NK-92 (cell line): ENCODE data around the gene SLC16A5.
"Not testable (repeated sequence)": the region's sequence is repeated elsewhere in the genome, so short reads cannot be mapped to it uniquely, and the experiment has no call there.

Experiments
- DNase-seq: peaks from one replicate; lab custom pipeline; 2025; ENCODE audit not compliant: unreplicated experiment; lab: John Stamatoyannopoulos, UW

Gene SLC16A5

DNA sequence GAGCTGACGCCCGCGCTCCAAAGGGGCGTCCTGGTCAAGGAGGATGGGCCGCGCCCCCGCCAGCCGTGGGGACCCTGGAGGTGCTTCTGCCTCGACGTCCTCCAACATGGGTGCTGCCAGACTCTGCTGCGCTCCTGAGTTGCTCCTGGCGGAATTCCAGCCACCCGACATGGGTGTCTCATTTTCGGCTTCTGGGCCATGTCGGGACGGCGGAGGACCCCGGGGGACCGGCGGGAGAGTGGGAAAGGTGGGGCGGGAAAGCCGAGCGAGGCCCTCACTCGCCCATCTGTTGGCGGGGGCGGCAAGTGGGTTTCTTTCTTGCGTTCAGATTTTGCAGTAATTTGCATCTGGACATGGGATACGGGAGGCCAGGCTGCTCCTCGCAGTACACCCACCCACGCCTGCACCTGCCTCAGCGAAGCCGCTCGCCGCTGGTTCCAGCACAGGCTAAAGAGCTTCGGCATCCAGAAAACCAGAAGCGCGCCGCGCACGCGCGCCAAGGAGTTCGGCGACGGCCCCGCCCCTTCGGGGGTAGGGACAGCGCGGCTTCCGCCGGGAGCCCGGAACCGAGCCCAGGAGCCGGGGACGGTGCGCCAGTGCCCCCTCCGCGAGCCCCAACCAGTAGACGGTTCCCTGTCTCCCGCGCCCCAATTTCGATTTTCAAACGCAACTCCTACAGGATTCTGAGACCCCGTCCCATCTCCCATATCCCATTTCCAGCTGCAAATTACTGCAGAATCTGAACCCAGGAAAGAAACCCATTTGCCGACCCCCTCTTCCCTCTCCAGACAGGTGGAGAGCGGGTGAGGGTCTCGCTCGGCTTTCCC lies 21.9 kb downstream of the SLC16A5 start, which contains the start of gene ARMC7:
Gene ARMC7, plus strand, starts transcription at position 563 of the 827 bp plus-strand sequence. CDS start 320 bp downstream, outside the sequence.
- no peak for DNase-seq

- DNase-seq, result no peak
These were observed 22.6 kb downstream of the SLC16A5 start for GRCh38 chr17:75110234-75110937.

- DNase-seq, result no peak
These were observed 24.1 kb downstream of the SLC16A5 start for GRCh38 chr17:75111777-75112335.

GRCh38 chr17:75113798-75114551 lies 26.2 kb downstream of the SLC16A5 start:
- peak; percentile 47 for DNase-seq

GRCh38 chr17:75114552-75115314 lies 27.0 kb downstream of the SLC16A5 start:
- DNase-seq, result no peak

DNA sequence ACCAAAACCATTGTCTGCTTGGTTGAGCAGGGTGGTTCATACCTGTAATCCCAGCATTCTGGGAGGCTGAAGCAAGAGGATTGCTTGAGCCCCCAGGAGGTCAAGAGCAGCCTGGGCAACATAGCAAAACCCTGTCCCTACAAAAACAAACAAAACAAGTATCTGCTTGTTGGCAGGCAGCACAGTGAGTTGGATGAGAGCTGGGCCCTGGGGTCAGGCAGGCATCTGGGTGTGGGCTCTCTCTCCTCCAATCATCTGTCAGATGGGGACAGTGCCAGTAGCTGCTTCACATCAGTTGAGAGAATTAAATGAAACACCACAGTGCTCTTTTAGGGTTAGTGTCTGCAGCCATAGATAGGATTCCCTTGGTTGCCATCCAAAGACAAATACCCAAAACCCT lies 27.8 kb downstream of the SLC16A5 start:
- DNase-seq, result no peak

- no peak for DNase-seq
These were observed 29.0 kb downstream of the SLC16A5 start for GRCh38 chr17:75116737-75117136.

DNA sequence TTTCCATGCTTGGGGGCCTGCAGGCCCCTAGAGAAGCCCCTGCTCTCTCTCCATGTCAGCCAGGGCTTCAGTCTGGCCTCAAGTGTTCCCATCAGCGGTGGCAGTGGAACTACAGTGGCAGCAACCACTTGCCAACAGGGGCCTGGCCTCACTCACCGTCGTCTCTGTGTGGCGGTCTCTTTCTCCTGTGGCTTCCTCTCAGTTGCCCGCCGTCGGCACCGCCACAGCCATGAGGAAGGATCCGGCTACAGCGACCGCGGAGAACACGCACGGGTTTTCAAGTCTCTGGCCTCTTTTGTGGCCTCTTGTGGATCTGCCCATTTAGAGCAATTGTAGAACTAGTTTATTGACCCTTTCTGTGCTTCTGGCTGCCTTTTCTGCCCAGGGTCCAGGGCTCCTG lies 30.6 kb downstream of the SLC16A5 start:
- no peak for DNase-seq

DNA sequence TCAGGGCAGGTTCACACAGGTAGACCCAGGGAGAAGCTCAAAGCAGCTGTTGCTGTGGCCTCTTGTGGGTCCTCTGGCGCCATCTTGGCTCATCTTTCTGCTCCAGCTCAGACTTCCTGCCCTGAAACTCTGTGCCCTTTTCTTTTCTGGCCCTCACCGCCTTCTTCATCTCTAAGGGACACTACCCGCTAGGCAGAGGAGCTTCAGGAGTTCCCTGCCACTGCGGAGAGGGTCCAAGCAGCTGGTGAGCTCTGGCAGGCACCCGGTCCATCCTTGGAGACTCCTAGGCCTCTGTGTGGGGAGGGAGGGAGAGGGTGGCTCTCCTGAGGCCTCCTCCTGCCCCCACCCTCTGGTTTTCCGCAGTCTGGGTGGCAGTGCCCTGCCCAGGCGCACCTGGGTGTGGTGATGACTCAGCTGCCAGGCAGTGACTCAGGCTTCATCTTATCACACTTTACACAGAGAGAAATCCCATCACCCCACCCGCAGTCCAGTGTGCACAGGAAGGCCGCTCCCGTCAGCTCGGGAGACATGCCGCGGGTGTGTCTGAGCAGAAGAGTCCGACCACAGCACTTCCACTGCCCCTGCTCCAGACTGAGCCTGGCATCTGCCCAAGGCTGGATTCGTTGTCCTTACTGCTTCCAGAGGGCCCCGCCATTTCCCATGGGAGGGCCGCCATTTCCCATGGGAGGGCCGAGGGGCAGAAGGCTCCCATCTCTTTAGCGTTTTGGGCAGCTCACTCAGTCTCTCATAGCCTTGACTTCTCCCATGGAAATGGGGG lies 36.5 kb downstream of the SLC16A5 start:
- DNase-seq, result no peak

DNA sequence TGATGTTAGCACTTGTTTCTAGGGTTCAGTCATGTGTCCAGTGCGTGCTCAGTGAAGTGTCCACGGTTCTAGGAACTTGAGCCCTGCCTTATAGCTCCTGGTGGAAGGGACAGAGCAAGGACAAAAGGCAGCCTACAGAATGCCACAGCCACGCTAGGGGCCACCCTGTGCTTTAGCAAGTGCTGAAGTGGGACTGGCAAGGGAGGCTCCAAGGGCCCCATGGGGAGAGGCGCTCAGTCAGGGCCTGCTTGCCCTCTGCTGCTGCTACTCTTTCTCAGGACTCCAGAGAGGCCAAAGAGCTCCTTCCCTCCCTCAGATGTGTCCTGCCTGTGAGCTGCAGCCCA lies 37.0 kb downstream of the SLC16A5 start:
- DNase-seq, result no peak

- DNase-seq, result no peak
These were observed 38.2 kb downstream of the SLC16A5 start for GRCh38 chr17:75125984-75126383.

- DNase-seq, result no peak
These were observed 39.2 kb downstream of the SLC16A5 start for GRCh38 chr17:75126954-75127353.

DNA sequence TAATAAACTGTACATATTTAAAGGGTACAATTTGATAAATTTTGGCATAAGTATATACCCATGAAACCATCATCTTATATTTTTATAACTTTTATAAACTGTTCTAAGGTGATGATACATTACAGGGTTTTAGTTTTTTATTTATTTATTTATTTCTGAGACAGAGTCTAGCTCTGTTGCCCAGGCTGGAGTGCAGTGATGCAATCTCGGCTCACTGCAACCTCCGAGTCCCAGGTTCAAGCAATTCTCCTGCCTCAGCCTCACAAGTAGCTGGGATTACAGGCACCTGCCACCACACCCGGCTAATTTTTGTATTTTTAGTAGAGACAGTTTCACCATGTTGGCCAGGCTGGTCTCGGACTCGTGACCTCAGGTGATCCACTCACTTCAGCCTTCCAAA lies 40.2 kb downstream of the SLC16A5 start:
- DNase-seq, result not testable (repeated sequence)

- DNase-seq, result no peak
These were observed 41.1 kb downstream of the SLC16A5 start for GRCh38 chr17:75128694-75129505.

DNA sequence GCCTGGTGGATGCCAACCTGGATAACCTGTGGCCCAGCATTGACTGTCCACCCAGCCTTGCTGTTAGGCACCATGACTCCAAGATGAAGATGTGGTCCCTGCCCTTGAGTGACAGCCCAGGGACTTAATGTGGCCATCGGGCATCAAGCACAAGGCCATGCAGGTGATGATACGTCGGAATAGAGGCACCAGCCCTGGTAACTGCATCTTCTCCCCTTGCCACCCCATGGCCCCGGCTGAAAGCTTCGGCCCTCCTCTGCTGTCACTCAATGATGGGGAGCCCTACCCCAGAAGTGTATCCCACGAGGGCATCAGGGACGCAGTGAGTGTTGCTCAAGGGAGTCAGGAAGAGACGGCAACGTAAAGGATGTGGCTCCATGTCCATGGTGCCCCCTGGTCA lies 41.8 kb downstream of the SLC16A5 start:
- no peak for DNase-seq

DNA sequence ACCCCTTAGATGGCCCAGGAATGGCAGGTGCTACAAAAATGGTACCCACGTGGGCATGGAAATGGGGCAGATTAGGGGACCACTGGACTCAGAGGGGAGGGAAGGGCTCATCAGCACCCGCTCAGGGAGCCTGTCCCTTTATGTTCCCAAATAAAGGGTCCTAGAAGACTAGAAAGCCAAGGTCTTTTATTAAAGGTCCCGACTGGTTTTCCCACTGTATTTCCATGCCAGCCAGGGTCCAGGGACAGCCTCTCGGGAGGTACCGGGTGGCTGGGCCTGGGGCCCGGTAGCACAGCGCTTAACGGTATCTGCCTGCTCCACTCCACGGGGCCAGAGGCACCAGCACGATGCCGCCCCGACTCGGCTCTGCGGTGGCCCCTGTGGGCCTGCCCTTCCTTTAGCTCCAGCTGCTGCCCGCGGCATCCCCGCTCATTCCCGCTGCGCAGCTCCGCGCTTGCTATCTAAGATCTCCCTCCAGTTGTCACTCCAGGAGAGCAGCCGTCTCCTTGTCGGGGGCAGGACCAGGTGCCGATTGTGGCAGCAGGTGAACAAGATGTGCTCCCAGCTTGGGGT lies 42.4 kb downstream of the SLC16A5 start:
- DNase-seq, result no peak

- DNase-seq, result no peak
These were observed 43.0 kb downstream of the SLC16A5 start for GRCh38 chr17:75130632-75131277.
